ENCODE data around the gene WDR36. TPM values are rescaled to one million over a fixed set of nuclear protein-coding genes. Genes with fewer than 3 reads are reported as not detected.

Gene WDR36
- total RNA-seq, 1 donor from 2014 or later = 27.5 TPM

DNA sequence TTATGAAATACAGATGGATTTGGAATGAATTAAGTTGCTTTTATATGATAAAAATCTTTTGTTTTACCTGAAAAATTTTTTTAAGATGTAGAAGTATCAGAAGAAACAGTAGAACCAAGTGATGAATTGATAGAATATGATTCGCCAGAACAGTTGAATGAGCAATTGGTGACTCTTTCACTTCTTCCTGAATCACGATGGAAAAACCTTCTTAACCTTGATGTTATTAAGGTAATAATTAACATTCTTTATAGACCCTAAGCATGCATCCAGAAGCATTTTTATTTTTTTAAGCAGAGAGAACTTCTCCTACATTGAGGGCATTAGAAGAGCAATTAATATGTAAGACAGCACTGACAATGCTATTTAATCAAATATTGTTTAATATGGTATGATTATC, 28.8 kb downstream of the WDR36 start:
- DNase-seq (ENCODE audit: extremely low spot score in 2 of 2) = no peak
- intact Hi-C loops (cut with DNase I) = no loop called here
- Histone ChIP-seq H3K9me3 (no peaks in the 10 kb centered on the region), H3K27me3 (no peaks in the 10 kb centered on the region), H3K27ac (no peak overlapping the region), H3K4me3 (no peak overlapping the region), H3K36me3 (peaks cover 0 to 69% of the 10 kb centered on the region in 2 donors), H3K4me1 (no peaks in the 10 kb centered on the region)
- TF ChIP-seq POLR2A (IDR thresholded peaks at IDR 0.05) = no peak
- no peak for TF ChIP-seq POLR2AphosphoS5 (IDR thresholded peaks at IDR 0.05; ENCODE audit: insufficient read depth in 1 of 2, low read depth in 1 of 2)
- TF ChIP-seq, protein P1, sequence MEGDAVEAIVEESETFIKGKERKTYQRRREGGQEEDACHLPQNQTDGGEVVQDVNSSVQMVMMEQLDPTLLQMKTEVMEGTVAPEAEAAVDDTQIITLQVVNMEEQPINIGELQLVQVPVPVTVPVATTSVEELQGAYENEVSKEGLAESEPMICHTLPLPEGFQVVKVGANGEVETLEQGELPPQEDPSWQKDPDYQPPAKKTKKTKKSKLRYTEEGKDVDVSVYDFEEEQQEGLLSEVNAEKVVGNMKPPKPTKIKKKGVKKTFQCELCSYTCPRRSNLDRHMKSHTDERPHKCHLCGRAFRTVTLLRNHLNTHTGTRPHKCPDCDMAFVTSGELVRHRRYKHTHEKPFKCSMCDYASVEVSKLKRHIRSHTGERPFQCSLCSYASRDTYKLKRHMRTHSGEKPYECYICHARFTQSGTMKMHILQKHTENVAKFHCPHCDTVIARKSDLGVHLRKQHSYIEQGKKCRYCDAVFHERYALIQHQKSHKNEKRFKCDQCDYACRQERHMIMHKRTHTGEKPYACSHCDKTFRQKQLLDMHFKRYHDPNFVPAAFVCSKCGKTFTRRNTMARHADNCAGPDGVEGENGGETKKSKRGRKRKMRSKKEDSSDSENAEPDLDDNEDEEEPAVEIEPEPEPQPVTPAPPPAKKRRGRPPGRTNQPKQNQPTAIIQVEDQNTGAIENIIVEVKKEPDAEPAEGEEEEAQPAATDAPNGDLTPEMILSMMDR (IDR thresholded peaks at IDR 0.05) = no peak

DNA sequence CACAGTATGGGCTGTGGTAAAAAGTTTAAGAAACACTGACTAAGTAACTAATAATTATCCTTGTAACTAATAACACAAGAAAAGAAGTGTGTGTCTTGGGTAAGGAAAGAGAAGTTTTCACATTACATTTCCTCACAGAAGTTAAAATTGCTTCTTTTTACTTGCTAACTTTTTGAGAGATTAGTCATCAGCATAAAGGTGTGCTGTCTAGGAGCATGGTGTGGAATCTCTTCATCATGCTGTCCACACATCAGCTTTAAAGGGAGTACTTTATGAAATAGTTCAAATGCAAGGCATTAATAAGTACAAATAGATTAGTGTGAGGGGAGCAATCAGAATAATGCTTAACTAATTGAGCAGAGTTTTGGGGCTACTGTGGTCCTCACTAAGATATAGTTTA, 29.8 kb downstream of the WDR36 start:
- no peaks in the 10 kb centered on the region for H3K27me3 ChIP-seq
- no peak for TF ChIP-seq POLR2AphosphoS5 (IDR thresholded peaks at IDR 0.05; ENCODE audit: insufficient read depth in 1 of 2, low read depth in 1 of 2)
- no peak for TF ChIP-seq POLR2A (IDR thresholded peaks at IDR 0.05)
- TF ChIP-seq, protein P1 (IDR thresholded peaks at IDR 0.05) = no peak
- no peak for DNase-seq (ENCODE audit: extremely low spot score in 2 of 2)
- no peaks in the 10 kb centered on the region for H3K4me1 ChIP-seq
- H3K9me3 ChIP-seq = no peaks in the 10 kb centered on the region
- peaks cover 0 to 68% of the 10 kb centered on the region in 2 donors for H3K36me3 ChIP-seq
- no peak overlapping the region for H3K4me3 ChIP-seq
- intact Hi-C loops (cut with DNase I) = no loop called here
- H3K27ac ChIP-seq = no peak overlapping the region

DNA sequence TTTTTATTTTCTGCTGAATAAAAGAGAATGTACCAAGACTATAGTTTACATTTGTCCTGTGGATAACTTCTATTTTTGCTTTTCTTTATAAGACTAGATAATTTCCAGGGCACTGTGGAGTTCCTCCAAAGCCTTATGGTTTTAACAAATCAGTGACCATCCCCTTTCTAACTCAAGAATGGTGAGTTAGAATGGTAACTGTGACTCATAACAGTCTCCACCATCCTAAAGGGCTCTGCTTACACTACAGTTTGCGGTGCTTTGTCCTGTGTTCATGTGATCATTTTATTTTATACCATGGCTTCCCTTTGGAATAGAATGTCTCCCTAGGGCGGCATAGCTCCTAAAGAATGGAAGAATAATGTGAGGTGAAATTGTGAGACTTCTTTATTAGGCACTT, 30.2 kb downstream of the WDR36 start:
- no peak overlapping the region for H3K4me3 ChIP-seq
- no peaks in the 10 kb centered on the region for H3K27me3 ChIP-seq
- DNase-seq (ENCODE audit: extremely low spot score in 2 of 2) = no peak
- H3K27ac ChIP-seq = no peak overlapping the region
- H3K4me1 ChIP-seq = no peaks in the 10 kb centered on the region
- peaks cover 0 to 63% of the 10 kb centered on the region in 2 donors for H3K36me3 ChIP-seq
- TF ChIP-seq, protein P1 (IDR thresholded peaks at IDR 0.05) = no peak
- TF ChIP-seq POLR2AphosphoS5 (IDR thresholded peaks at IDR 0.05; ENCODE audit: insufficient read depth in 1 of 2, low read depth in 1 of 2) (no peak), POLR2A (IDR thresholded peaks at IDR 0.05) (no peak)
- no peaks in the 10 kb centered on the region for H3K9me3 ChIP-seq
- intact Hi-C loops (cut with DNase I) = no loop called here

DNA sequence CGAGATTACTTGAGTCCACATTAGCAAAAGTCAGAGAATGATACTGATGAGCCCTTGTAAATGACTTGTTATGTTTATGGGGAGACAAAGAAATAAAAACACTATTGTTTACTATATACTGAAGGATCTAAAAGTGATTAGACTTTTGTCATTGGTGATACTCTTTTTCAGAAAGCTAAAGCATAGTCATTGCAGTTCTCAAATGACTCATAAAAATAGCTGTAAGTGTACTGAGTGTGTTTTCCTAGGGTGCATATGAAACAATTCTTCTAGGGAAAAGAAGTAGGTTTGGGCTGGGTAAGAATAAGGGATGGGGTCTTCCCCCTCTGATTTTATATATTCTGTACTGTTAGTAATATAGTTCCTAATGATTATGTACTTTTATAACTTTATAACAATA, 32.6 kb downstream of the WDR36 start:
- TF ChIP-seq, protein P1 (IDR thresholded peaks at IDR 0.05) = no peak
- TF ChIP-seq POLR2A (IDR thresholded peaks at IDR 0.05) (no peak), POLR2AphosphoS5 (IDR thresholded peaks at IDR 0.05; ENCODE audit: insufficient read depth in 1 of 2, low read depth in 1 of 2) (no peak)
- no peak for DNase-seq (ENCODE audit: extremely low spot score in 2 of 2)
- Histone ChIP-seq H3K4me1 (no peaks in the 10 kb centered on the region), H3K9me3 (no peaks in the 10 kb centered on the region), H3K27ac (no peak overlapping the region), H3K36me3 (peaks cover 0 to 50% of the 10 kb centered on the region in 2 donors), H3K4me3 (no peak overlapping the region), H3K27me3 (no peaks in the 10 kb centered on the region)
- intact Hi-C loops (cut with DNase I) = no loop called here

DNA sequence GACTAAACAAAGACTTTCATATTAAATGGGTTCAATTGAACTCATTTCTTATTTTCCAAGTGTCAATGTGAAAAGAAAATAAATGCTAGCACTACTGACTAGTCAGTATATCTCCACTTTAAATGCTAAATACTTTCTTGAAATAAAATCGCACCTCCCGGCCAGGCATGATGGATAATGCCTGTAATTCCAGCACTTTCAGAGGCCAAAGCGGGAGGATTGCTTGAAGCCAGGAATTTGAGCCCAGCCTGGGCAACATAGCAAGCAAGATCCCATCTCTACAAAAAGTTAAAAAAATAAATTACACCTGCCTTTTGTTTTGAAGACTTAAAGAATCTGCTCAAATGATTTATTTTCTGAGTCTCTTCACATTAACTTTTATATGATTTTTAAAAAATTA, 34.7 kb downstream of the WDR36 start:
- Histone ChIP-seq H3K36me3 (peaks cover 0 to 31% of the 10 kb centered on the region in 2 donors), H3K27me3 (no peaks in the 10 kb centered on the region), H3K4me1 (no peaks in the 10 kb centered on the region), H3K9me3 (no peaks in the 10 kb centered on the region), H3K27ac (no peak overlapping the region), H3K4me3 (no peak overlapping the region)
- no peak for DNase-seq (ENCODE audit: extremely low spot score in 2 of 2)
- intact Hi-C loops (cut with DNase I) = no loop called here
- TF ChIP-seq, protein P1 (IDR thresholded peaks at IDR 0.05) = no peak
- TF ChIP-seq POLR2A (IDR thresholded peaks at IDR 0.05) = no peak
- TF ChIP-seq POLR2AphosphoS5 (IDR thresholded peaks at IDR 0.05; ENCODE audit: insufficient read depth in 1 of 2, low read depth in 1 of 2) = no peak

Measured in vagina (tissue), 2 donors.